ENCODE measurements around the gene MOCS1. TPM values are rescaled to one million over a fixed set of nuclear protein-coding genes. Genes with fewer than 3 reads are reported as not detected.
"Not testable (repeated sequence)": the region's sequence is repeated elsewhere in the genome, so short reads cannot be mapped to it uniquely, and the experiment has no call there.

Gene MOCS1
- polyA plus RNA-seq (ENCODE audit: low read depth in 6 of 6): 1 to 10 TPM in 1 of 6 donors, under 1 TPM in 2, not detected in 3; 0.13 to 2.6 (median 0.42) TPM

DNA sequence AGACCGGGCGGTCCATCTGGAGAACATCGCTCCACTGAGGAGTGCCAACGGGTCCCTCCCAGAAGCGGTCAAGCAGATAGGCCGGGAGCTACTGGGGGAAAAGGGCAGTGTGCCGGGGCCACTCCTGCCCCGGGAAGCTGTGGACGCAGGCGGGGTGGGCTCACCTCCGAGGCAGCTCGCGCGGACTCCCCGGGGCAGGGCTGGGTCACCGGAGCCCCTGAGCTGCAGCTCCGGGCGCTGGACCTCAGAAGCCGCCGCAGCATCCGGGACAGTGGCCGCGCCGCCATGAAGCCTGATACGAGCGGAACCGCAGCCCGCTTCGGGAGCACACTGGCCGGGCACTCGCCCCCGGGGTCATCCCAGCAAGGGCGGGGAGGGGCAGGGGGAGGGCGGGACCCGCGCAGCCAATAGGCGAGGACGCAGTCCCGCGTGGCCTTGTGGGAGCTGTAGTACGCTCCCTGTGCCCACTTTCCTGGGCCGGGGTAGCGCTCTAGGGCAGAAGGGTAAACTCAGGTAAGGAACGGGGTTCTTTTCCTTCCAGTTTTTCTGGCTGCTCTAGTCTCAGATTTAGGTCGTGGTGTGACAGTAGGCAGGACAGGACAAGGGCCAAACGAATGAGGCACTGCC lies at the start of gene MOCS1:
MOCS1 (minus strand) TSS at position 332 of the 627 bp plus-strand sequence; CDS start at position 287, 45 bp downstream.
- ATAC-seq (ENCODE audit: low read depth in 2 of 2): peak; percentile 21 to 48
- peak within 1 kb of the TSS; percentile 58 to 86 (median 74) for H3K4me3 Mint-ChIP-seq
- peak within 1 kb of the TSS in 3 of 6 donors; percentile 47 to 66 (median 49) for H3K27ac Mint-ChIP-seq
- no peak for DNase-seq
- peaks cover 41 to 81% (median 67%) of the 10 kb centered on the region in 3 donors for H3K27me3 Mint-ChIP-seq
- H3K9me3 Mint-ChIP-seq: peaks cover 0 to 2% (median 0%) of the 10 kb centered on the region in 7 donors
- H3K36me3 Mint-ChIP-seq: no peaks in the 10 kb centered on the region
- H3K4me1 Mint-ChIP-seq: peaks cover 4 to 9% (median 7%) of the 10 kb centered on the region in 3 donors

DNA sequence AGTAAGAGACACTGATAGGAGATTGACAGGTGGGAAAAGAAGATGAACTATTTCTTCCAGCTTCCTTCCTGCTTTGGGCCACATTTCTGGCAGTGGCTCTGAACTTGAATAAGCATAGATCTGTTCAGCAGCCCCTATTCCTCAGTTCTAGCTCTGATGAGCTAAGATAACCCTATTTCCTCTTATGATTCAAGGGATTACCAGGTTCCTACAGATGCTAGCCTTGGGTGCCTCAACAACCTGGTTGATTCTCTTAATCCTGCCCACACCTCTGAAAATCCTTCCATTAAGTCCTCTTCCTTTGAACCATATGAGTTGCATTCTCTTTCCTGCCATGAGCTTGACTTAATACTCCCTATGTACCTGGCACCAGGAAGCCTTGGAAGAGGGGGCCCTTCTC lies 49.8 kb upstream of the MOCS1 start:
- Mint-ChIP-seq H3K27me3 (peaks cover 35 to 48% (median 37%) of the 10 kb centered on the region in 3 donors), H3K4me3 (no peak overlapping the region), H3K4me1 (no peaks in the 10 kb centered on the region), H3K36me3 (no peaks in the 10 kb centered on the region), H3K27ac (no peak overlapping the region), H3K9me3 (peaks cover 0 to 2% (median 0%) of the 10 kb centered on the region in 7 donors)
- ATAC-seq (ENCODE audit: low read depth in 2 of 2) (no peak), DNase-seq (no peak)

DNA sequence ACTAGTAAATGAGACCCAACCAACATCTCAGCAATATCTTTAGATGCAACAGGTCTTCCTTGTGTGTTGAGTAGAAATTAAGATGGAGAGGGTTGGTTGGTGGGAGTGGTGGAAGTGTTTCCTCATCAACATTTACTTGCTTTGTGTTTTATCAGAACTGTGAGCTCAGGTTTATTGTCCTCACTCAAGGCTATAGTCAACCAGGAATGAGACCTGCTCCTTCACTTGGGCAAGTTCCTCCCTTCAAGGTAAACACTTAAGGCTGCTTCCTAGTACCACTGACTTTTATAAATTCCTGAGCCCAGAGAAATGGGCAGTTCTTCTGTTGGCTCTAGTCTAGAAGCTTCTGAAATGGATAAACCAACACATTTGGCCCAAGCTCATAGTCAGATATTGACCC lies 48.9 kb upstream of the MOCS1 start:
- Mint-ChIP-seq H3K4me3 (no peak overlapping the region), H3K27me3 (peaks cover 37 to 54% (median 38%) of the 10 kb centered on the region in 3 donors), H3K36me3 (no peaks in the 10 kb centered on the region), H3K9me3 (peaks cover 0 to 2% (median 0%) of the 10 kb centered on the region in 7 donors), H3K27ac (no peak overlapping the region), H3K4me1 (no peaks in the 10 kb centered on the region)
- DNase-seq (no peak), ATAC-seq (ENCODE audit: low read depth in 2 of 2) (no peak)

DNA sequence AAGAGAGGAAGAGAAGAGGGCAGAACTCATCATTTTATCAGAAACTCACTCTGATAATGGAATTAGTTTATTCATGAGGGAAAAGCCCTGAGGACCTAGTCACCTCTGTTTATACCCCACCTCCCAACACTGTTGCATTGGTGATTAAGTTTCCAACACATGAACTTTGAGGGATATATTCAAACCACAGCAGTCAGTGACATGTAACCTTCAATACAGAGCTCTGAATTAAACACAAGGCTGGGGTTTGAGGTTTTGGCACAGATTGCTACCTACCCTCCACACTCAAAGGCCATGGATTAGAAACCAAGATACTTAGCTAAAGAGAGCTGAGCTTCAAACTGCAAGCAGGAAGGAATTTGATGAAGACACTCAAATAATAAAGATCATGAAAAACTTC lies 48.5 kb upstream of the MOCS1 start:
- H3K4me3 Mint-ChIP-seq: no peak overlapping the region
- H3K9me3 Mint-ChIP-seq: peaks cover 0 to 2% (median 0%) of the 10 kb centered on the region in 7 donors
- no peak overlapping the region for H3K27ac Mint-ChIP-seq
- H3K36me3 Mint-ChIP-seq: no peaks in the 10 kb centered on the region
- no peak for ATAC-seq (ENCODE audit: low read depth in 2 of 2)
- H3K4me1 Mint-ChIP-seq: no peaks in the 10 kb centered on the region
- no peak for DNase-seq
- peaks cover 36 to 59% (median 40%) of the 10 kb centered on the region in 3 donors for H3K27me3 Mint-ChIP-seq

GRCh38 chr6:39980839-39981580 lies 46.7 kb upstream of the MOCS1 start:
- Mint-ChIP-seq H3K27ac (no peak overlapping the region), H3K4me1 (no peaks in the 10 kb centered on the region), H3K4me3 (no peak overlapping the region), H3K27me3 (peaks cover 36 to 70% (median 48%) of the 10 kb centered on the region in 3 donors), H3K36me3 (no peaks in the 10 kb centered on the region), H3K9me3 (peaks cover 0 to 2% (median 0%) of the 10 kb centered on the region in 7 donors)
- ATAC-seq (ENCODE audit: low read depth in 2 of 2) (no peak), DNase-seq (peak; percentile 18)

DNA sequence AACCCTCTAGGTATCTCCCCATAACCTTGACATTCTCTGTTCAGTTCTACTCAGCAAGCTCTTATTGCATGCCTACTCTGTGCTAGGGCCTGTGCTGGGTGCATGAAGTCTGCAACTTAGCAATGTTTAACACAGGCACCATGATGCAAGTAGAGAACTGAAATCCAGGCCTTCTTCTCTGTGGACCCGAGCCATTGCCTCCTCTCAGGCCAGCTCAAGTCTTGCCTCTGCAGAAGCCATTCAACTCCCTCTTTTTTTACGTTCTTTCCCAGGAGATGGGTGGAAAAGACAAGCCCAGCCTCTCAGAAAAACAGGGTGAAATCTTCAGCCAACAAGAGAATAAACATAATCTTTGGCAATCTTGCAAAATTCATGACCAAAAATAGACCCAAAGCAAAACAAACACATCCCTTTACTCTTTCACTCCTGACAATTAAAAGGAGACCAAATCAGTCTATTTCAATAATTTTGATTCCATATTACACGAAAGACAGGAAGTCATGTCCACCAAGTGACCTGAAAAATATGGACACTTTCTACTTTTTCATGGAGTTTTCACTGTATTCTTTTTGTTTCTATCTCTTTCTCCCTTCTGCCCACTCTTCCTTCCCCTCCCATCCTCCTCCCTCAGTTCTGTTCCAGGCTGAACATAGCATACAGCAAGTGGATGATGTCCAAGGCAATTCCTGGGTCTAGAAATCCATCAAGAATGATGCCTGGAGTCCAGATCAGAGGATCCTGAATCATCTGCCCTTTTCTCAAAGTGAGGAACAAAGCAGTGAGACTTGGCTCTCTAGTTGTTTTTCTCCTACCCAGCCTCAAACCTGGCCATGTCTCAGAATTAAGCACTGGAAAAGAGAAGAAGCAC lies 45.4 kb upstream of the MOCS1 start:
- no peak for ATAC-seq (ENCODE audit: low read depth in 2 of 2)
- Mint-ChIP-seq H3K27ac (peak overlapping the region in 1 of 6 donors; percentile 88), H3K4me3 (no peak overlapping the region)

GRCh38 chr6:39978240-39978639 lies 44.0 kb upstream of the MOCS1 start:
- no peaks in the 10 kb centered on the region for H3K4me1 Mint-ChIP-seq
- no peak for ATAC-seq (ENCODE audit: low read depth in 2 of 2)
- peaks cover 0 to 2% (median 0%) of the 10 kb centered on the region in 7 donors for H3K9me3 Mint-ChIP-seq
- no peaks in the 10 kb centered on the region for H3K36me3 Mint-ChIP-seq
- peak overlapping the region in 1 of 6 donors; percentile 4 for H3K27ac Mint-ChIP-seq
- H3K27me3 Mint-ChIP-seq: peaks cover 47 to 74% (median 50%) of the 10 kb centered on the region in 3 donors
- no peak overlapping the region for H3K4me3 Mint-ChIP-seq
- no peak for DNase-seq

More for the DNA sequence above, 45.4 kb upstream of the MOCS1 start:
- H3K27me3 Mint-ChIP-seq: peaks cover 46 to 74% (median 53%) of the 10 kb centered on the region in 3 donors
- H3K4me1 Mint-ChIP-seq: no peaks in the 10 kb centered on the region
- H3K9me3 Mint-ChIP-seq: peaks cover 0 to 2% (median 0%) of the 10 kb centered on the region in 7 donors
- H3K36me3 Mint-ChIP-seq: no peaks in the 10 kb centered on the region
- no peak for DNase-seq

DNA sequence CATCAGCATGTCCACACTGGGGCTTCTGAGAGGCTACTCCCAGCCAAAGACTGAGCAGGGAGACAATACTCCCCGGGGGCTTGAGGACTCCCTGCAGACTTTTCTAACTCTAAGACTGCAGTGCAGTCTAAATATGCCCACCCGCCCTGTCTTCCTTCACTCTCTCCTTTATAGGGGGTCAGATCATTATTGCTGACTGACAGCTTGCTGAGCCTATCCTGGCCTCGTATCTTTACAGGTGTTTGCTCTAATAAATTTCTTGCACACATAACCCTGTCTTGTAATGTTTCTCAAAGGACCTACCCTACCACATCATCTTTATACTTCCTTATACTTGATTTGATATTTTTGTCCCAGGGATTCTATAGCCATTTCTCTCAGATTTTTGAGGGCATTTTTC lies 39.4 kb upstream of the MOCS1 start:
- Mint-ChIP-seq H3K27ac (peak overlapping the region in 1 of 6 donors; percentile 36), H3K4me3 (no peak overlapping the region), H3K36me3 (no peaks in the 10 kb centered on the region), H3K27me3 (peaks cover 26 to 49% (median 37%) of the 10 kb centered on the region in 3 donors), H3K4me1 (no peaks in the 10 kb centered on the region), H3K9me3 (no peaks in the 10 kb centered on the region)
- ATAC-seq (ENCODE audit: low read depth in 2 of 2): no peak
- no peak for DNase-seq

GRCh38 chr6:39972717-39973116 lies 38.5 kb upstream of the MOCS1 start:
- not testable (repeated sequence) for H3K27ac Mint-ChIP-seq; DNase-seq; H3K4me3 Mint-ChIP-seq; H3K4me1 Mint-ChIP-seq; H3K9me3 Mint-ChIP-seq; H3K36me3 Mint-ChIP-seq; ATAC-seq (ENCODE audit: low read depth in 2 of 2)
- H3K27me3 Mint-ChIP-seq: peaks cover 22 to 45% (median 41%) of the 10 kb centered on the region in 3 donors

DNA sequence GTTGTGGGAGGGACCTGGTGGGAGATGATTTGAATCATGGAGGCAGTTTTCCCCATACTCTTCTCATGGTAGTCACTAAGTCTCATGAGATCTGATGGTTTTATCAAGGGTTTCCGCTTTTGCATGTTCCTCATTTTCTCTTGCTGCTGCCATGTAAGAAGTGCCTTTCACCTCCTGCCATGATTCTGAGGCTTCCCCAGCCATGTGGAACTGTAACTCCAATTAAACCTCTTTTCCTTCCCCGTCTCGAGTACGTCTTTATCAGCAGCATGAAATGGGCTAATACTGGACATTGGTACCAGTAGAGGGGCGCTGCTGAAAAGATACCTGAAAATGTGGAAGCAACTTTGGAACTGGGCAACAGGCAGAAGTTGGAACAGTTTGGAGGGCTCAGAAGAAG lies 36.9 kb upstream of the MOCS1 start:
- not testable (repeated sequence) for H3K4me3 Mint-ChIP-seq; H3K4me1 Mint-ChIP-seq; ATAC-seq (ENCODE audit: low read depth in 2 of 2)

GRCh38 chr6:39965751-39966150 lies 31.5 kb upstream of the MOCS1 start:
- H3K9me3 Mint-ChIP-seq: peaks cover 0 to 4% (median 0%) of the 10 kb centered on the region in 7 donors
- no peak for DNase-seq
- H3K27me3 Mint-ChIP-seq: peaks cover 4 to 45% (median 38%) of the 10 kb centered on the region in 3 donors
- ATAC-seq (ENCODE audit: low read depth in 2 of 2): no peak
- no peak overlapping the region for H3K4me3 Mint-ChIP-seq
- no peak overlapping the region for H3K27ac Mint-ChIP-seq
- no peaks in the 10 kb centered on the region for H3K36me3 Mint-ChIP-seq
- H3K4me1 Mint-ChIP-seq: no peaks in the 10 kb centered on the region

More for the DNA sequence above, 36.9 kb upstream of the MOCS1 start:
- not testable (repeated sequence) for H3K36me3 Mint-ChIP-seq, H3K9me3 Mint-ChIP-seq, H3K27ac Mint-ChIP-seq, DNase-seq
- peaks cover 15 to 42% (median 39%) of the 10 kb centered on the region in 3 donors for H3K27me3 Mint-ChIP-seq

GRCh38 chr6:39964530-39964929 lies 30.3 kb upstream of the MOCS1 start:
- H3K36me3 Mint-ChIP-seq: no peaks in the 10 kb centered on the region
- no peak overlapping the region for H3K4me3 Mint-ChIP-seq
- H3K4me1 Mint-ChIP-seq: no peaks in the 10 kb centered on the region
- ATAC-seq (ENCODE audit: low read depth in 2 of 2): no peak
- peaks cover 0 to 6% (median 0%) of the 10 kb centered on the region in 7 donors for H3K9me3 Mint-ChIP-seq
- peaks cover 4 to 48% (median 44%) of the 10 kb centered on the region in 3 donors for H3K27me3 Mint-ChIP-seq
- DNase-seq: no peak
- no peak overlapping the region for H3K27ac Mint-ChIP-seq

- Mint-ChIP-seq H3K27me3 (peaks cover 9 to 53% (median 49%) of the 10 kb centered on the region in 3 donors), H3K4me1 (no peaks in the 10 kb centered on the region), H3K27ac (no peak overlapping the region), H3K9me3 (peaks cover 0 to 6% (median 0%) of the 10 kb centered on the region in 7 donors), H3K36me3 (no peaks in the 10 kb centered on the region), H3K4me3 (no peak overlapping the region)
- ATAC-seq (ENCODE audit: low read depth in 2 of 2): no peak
- no peak for DNase-seq
Observed at GRCh38 chr6:39964094-39964493, 29.8 kb upstream of the MOCS1 start.
